NCI-H748 (cell line): ENCODE results near the gene HLA-DOA.

Experiments
- DNase-seq: peaks from one replicate; lab custom pipeline; 2025; ENCODE audit not compliant: unreplicated experiment; lab: John Stamatoyannopoulos, UW

Gene HLA-DOA

DNA sequence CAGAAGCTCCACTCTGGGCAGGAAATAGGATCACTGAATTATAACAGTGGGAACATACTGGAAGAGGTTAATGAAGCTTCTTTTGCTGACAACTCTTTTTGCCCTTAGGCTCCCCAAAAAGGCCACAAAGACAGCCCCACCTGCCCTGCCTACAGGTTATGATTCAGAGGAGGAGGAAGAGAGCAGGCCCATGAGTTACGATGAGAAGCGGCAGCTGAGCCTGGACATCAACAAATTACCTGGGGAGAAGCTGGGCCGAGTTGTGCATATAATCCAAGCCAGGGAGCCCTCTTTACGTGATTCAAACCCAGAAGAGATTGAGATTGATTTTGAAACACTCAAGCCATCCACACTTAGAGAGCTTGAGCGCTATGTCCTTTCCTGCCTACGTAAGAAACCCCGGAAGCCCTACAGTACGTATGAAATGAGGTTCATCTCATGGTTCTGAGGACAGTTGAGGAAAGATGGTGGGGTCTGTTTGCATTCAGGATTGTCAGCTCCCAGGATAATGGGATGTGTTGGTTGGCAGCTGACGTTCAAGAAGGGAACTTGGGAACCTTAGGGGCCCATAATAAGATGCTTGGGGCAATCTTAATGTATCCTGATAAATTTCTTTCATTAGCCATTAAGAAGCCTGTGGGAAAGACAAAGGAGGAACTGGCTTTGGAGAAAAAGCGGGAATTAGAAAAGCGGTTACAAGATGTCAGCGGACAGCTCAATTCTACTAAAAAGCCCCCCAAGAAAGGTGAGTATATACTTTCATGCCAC is 29.5 kb downstream of the HLA-DOA start:
- DNase-seq: no peak

DNA sequence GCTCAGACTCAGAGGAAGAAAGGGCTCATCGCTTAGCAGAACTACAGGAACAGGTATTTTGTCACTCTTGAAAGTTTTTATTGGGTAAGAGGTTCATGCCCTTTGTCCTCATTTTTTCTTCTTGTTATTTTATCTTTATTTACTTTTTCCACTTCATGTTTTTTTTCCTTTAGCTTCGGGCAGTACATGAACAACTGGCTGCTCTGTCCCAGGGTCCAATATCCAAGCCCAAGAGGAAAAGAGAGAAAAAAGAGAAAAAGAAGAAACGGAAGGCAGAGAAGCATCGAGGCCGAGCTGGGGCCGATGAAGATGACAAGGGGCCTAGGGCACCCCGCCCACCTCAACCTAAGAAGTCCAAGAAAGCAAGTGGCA is 31.5 kb downstream of the HLA-DOA start:
- DNase-seq: no peak

DNA sequence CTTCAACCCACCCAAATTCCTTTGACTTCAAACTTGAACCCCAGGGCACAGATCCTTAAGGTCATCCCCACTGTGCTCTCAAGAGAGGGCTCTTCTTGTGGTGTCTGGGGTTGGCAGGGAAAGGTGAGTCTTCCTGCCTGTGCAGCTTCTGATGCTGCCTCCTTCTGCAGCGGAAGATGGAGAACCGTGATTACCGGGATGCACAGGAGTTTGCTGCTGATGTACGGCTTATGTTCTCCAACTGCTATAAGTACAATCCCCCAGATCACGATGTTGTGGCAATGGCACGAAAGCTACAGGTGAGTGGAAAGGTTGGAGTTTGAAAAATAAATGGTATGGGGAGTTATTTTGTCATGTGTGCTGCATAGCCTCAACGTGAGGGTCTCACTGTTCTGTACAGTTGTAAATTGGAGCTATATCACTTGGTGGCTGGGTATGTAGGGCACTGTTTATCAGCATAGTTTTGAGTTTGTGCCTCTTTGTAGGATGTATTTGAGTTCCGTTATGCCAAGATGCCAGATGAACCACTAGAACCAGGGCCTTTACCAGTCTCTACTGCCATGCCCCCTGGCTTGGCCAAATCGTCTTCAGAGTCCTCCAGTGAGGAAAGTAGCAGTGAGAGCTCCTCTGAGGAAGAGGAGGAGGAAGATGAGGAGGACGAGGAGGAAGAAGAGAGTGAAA is 32.0 kb downstream of the HLA-DOA start:
- DNase-seq: no peak

DNA sequence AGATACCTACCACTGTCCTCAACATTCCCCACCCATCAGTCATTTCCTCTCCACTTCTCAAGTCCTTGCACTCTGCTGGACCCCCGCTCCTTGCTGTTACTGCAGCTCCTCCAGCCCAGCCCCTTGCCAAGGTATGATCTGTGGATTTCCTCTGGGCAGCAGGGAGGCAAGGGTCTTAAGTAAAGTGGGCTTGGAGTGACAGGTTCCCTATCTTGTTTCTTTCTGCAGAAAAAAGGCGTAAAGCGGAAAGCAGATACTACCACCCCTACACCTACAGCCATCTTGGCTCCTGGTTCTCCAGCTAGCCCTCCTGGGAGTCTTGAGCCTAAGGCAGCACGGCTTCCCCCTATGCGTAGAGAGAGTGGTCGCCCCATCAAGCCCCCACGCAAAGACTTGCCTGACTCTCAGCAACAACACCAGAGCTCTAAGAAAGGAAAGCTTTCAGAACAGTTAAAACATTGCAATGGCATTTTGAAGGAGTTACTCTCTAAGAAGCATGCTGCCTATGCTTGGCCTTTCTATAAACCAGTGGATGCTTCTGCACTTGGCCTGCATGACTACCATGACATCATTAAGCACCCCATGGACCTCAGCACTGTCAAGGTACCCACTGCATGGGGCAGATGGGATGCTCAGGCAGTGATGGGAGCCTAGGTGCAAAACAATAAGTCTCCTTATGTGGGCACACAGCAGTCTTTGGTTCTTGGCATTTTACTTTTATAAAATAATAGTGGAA is 32.9 kb downstream of the HLA-DOA start:
- DNase-seq: no peak

DNA sequence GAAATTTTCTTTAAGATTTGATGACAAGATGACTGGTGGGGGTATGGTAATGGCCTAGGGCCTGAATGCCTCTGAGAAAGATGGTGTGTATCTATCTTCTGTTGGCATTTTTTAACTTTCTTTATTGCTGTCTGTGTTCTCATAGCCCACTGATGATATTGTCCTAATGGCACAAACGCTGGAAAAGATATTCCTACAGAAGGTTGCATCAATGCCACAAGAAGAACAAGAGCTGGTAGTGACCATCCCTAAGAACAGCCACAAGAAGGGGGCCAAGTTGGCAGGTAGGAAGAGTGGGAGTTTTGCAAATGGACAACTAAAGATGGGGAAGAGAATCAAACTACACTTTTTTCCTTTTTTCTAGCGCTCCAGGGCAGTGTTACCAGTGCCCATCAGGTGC is 33.5 kb downstream of the HLA-DOA start:
- no peak for DNase-seq

DNA sequence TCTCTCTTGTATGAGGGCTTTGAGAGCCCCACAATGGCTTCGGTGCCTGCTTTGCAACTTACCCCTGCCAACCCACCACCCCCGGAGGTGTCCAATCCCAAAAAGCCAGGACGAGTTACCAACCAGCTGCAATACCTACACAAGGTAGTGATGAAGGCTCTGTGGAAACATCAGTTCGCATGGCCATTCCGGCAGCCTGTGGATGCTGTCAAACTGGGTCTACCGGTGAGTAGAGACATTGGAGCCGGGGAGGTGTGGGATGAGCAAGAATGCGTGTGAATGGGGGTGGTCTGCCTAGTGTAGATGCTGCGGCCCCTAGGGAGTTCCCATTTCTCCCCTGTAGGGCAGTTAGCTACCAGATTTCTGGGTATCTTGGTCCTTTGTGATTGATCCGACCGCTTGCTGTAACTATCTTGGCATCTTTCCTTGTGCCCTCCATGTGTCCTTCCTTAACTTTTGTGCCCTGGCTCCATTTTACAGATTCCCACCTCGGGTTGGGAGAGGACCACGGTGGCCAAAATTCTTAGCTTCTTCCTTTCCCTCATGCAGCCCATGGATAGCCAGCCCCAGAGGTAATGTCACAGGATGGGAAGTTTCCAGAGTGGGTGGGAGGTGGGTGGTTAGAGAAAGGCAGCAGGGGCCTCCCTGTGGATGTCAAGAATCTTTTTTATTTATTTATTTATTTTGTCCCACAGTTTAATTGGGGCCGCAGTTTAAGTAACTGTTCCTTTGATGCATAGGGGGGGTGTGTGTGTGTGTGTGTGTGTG is 34.7 kb downstream of the HLA-DOA start:
- no peak for DNase-seq

DNA sequence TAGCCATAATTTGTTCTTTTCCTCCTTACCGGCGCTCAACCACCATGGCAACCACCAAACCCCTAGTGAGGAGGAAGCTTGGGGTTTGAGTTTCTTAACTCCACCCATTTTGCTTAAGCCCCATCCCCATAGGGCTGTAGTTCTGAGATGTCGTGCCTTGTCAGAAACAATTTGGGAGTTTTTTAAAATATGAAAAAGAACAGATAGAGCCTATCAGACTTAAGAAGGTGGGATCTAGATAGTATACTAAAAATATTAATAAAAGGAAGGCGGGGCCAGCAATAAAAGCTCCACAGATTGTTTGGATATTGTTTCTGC is 35.4 kb downstream of the HLA-DOA start:
- peak; percentile 37 for DNase-seq

DNA sequence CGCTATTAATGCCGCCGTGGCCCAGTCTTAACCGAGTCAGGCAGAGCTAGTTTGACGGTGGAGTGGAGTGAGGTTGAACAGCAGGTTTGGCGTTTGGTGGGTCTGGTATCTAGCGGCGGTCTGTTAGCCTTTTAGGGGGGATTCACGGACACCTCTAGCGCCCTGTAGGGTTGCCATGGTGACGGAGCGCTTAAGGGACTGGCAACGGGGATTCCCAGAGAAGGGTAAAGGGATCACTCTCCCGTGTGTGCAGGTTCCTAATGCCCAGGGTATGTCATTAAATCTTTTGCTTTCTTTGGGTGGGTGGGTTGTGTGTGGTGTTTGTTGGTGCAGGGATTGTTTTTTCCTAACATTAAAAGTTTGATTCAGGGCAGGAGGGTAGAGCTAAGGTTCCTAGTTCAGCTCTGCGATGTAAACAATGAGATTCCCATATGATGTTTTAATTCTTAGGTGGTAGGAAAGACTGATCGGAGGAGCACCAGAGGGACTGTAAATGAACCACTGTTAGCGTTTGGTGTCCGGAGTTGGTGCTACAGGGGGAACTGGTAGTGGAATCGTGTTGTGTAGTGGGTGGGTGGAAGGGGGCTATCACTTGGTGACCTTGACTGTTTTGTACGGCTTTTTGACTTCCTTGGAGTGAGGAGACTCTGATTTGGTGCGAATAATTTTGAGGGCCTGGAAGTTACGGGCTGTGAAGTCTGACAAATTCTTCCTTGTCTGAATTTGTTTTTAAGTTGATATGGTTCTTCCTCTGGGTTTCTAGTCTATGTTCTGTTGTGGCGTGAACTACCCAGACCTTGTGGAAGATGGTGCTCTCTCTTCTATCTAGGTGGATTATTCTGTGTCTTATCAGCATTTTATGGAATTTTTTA is 36.0 kb downstream of the HLA-DOA start:
- peak; percentile 90 for DNase-seq

DNA sequence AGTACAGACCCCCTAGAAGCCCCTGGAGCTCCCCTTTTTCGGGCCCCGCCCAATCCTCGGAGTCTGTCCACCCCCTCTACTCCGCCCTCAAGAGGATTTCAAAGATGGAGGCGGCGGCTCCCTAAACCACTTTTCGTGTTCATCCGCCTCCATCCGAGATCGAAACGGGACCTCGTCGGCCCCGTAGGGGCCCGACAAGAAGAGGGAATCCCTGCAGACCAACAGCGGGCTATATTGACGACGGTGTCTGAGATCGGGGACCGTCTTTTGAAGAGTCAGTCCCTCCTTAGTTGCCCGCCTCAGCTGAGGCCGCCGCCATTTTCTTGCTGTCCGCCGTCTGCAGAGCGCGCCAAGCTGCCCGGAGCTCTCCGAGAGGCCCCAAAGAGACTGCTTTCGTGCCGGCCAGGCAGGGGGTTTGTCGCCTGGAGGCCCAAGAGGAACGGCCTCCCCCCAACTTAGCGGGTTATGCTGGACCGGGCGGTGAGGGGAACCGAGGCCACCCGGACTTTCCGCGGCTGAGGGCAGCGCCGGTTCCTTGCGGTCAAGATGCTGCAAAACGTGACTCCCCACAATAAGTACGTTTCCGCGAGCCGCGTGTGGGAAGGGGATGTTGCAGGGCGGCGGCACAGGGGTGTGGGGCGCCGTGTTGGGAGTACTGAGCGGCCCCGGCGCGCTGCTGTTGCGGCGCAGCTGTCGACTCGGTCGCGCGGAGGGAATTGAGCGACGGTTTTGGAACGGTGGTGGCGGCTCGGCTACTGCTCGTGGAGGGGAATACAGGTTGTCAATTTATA is 36.8 kb downstream of the HLA-DOA start:
- DNase-seq: peak; percentile 86

DNA sequence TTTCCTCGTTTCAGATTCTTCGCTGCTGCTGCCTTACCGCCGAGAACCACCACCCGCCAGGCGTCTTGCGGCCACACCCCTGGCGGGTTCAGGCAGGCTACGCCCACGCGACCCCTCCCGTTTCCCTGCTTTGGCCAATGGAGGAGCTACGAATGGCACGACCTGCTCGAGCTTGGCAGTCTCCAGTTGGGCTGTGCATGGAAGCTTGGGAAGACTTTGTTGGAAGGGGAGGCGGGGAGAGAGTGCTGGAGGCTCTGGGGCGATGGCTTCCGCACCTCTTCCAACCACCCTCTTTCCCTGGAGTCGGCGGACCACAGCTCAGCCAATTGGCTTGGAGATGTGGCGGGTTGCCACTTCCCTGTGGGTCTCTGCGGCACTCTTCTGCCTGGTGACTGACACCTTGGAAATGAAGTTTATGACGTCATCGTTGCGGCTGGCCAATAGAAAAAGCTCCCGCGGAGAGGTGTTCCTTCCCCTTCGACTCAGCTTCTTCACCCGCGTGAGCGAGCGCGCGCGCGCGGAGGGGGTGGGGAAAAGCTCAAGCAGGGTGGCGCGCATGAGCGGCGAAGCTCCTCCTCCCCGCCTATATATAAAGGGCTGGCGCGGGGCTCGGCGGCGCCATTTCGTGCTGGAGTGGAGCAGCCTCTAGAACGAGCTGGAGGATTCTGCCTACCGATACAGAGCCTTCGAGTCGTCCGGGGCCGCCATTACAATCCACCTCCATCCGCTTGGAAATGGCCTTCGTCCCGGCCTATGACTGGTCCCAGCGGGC is 37.6 kb downstream of the HLA-DOA start:
- DNase-seq: peak; percentile 100

DNA sequence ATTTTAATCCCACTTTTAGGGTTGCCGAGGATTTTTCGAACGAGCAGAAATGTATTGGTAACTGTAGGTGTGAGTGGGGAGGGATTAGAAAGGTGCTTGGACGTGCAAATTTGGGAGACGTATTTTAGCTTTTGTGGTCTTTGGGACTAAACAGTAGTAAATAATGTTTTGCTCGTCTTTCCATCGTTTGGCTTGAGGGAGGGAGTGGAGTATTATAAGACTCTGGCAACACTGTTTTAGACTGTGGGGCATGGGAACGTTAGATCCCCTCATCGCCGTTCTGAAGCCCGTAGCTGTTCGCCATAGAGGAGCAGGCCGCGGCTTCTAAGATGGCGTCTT is 38.2 kb downstream of the HLA-DOA start:
- no peak for DNase-seq

DNA sequence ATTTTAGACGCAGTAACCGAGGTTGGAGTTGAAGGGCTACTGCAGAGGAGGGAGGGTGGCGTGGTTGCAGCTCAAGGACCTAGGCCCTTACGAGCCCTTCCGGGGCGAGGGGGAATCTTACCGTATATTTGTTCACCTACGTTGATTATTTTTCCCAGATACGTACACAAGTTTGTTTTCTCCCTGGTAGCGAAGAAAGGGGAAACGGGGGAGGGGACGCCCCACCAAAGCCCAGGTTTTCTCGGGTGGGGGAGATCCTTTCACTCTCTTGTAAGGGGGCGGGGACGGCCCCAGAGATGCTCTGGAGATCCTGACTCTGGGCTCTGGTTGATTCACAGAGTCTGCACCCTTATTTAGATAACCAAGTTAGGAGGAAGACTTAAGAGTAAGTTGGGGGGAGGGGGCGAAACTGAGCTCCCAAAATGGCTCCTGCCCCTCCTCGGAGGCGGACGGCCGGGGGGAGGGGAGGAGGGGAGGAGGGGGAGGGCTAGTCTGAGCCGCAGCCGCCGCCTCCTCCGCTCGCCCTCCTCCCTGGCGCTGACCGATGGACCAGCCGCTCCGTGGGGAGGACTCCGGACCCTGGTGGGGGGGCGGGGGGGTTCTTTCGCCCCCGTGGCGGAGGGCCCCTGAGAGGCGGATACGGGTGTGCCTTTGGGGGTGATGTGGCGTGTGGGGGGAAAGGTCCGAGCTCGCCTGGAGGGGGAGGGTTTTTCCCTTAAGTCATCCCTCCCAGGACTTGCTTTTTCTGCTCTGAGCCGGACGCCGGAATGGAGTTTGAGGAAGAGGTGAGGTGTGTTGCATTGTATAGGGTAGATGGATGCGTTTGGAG is 38.8 kb downstream of the HLA-DOA start:
- peak; percentile 89 for DNase-seq

DNA sequence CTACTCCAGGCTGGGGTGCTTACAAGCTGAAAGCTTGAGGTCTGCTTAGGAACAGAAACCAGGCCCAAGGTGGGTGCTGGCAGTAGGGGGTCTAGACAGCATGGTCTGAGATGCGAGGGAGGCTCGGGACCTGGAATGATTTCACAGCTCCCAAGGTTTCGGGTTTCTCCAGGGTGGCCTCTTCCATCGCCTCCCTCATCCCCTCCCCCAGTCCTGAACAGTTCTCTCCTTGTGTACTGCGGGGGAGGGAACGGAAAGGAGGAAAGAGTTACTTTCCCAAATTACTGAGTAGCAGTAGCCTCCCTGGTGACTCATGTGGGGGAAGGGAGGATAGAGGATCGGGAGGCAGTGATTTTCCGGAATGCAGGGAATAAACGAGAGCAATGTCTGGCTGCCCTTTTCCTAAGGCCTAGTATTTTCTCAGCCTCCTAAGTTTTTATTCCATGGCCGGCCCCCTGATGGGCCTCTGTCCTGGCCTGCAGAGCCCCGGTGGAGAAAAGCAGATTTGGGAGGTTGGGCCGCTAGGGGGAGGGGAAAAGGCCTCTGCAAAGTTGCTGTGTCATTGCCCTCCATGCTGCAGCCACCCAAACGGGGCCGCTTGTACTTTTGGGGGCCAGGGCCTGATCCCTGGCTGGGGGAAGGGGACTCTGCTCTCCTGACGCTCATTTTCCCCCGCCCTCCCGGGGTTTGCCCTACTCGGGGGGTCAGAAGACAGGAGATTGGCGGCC is 39.5 kb downstream of the HLA-DOA start:
- peak; percentile 81 for DNase-seq

DNA sequence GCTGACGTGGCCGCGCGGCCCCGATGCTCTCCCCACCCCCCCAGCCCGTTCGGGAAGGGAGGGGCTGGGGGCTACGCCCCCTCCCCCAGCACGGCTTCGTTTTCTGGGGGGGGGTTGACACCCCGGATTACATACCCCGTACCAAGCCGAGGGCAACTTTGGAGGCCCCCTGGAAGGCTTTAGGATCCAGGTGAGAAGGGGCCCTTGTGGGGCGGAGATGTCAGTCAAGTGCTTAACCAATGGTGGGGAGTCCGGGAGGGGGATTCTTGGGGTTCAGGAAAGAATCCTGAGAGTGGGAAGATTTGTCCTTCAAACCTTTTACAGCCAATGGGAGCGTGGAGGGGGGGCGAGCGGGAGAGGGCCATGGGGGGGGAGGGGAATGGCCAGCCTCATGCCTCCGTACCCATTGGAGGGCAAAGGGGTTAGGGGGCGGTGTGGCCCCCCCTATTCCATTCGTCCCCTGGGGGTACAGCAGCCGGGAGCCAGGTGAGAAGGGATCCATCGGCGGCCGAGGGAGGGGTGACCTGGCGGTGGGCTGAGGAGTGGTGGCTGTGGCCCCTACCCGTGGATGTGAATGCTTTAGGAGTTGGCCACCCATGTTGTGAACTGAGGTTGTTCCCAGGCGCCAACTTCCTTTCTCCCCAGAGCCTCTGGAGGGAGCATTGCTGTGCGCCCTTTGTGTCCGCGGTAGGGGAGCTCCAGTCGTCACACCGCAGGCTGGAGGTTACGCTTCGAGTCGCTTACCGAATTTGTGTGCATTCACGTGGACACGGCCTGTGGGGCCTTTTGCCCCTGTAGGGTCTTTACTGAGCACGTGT is 40.3 kb downstream of the HLA-DOA start:
- DNase-seq: peak; percentile 89

DNA sequence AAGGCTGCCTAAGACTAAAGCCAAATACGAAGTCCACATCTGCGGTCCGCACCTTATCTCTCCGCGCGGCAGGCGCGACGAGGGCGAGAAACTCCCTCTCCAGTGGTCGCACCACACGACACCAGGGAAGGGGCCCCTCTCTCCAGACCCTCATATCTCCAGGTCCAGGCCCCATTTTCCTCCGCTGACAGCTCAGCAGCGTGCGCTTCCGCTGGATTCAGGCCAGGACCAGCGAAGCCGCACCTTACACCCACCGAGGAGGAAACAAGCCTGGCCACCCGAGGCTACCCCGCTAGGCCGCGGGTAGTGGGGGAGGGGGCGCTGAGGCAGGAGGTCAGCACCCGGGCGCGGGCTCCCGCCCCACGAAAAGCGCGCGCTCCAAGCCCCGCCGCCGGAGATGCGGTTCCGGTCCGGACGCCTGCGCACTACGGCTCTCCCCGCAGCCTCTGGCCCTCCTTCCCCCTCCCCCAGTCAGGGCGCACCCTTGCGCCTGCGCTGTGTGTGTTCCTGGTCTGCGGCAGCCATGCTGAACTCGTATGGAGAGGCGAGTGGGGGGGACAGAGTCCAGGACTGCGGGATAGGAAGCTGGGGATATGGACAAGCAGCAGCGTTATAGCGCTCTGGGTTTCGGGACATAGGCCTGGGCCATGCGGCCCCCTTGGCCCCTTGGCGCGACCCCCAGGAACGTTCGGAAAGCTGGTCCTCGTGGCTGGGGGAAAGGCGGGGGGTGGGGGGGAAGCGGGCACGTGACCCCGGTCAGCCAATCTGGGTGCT is 41.1 kb downstream of the HLA-DOA start, which contains the start of gene BRD2:
Gene BRD2, plus strand, starts transcription at position 502 of the 774 bp plus-strand sequence. CDS start 4,305 bp downstream, outside the sequence.
- peak; percentile 97 for DNase-seq
